CD4-positive, alpha-beta T cell treated with Interleukin-4 for 1 hour (primary cell): ENCODE results near the gene AQP1.

Source experiments
- DNase-seq, 2 donors: peaks; one replicate each; pipeline ENCODE4 v3.0.0-alpha.2; 2020 to 2022

The AQP1 gene

DNA sequence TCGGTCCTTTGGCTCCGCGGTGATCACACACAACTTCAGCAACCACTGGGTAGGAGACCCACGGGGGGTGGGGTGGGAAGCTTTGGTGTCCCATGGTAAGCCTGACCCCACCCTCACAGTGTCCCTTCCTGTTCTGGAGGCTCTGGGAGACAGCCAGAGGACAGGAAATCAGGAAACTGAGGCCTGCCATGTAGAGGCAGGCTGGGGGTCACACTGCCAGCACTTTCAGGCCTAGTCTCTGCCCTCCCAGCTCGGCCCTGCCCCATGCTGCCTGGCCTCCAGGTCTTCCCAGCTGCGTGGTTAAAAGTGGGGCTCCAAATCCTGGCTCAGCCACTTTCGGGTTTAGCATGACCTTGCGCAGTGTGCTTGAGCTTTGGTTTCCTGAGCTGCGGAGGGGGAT is 10.9 kb downstream of the AQP1 start:
- peak in 1 of 2 donors; percentile 9 for DNase-seq

DNA sequence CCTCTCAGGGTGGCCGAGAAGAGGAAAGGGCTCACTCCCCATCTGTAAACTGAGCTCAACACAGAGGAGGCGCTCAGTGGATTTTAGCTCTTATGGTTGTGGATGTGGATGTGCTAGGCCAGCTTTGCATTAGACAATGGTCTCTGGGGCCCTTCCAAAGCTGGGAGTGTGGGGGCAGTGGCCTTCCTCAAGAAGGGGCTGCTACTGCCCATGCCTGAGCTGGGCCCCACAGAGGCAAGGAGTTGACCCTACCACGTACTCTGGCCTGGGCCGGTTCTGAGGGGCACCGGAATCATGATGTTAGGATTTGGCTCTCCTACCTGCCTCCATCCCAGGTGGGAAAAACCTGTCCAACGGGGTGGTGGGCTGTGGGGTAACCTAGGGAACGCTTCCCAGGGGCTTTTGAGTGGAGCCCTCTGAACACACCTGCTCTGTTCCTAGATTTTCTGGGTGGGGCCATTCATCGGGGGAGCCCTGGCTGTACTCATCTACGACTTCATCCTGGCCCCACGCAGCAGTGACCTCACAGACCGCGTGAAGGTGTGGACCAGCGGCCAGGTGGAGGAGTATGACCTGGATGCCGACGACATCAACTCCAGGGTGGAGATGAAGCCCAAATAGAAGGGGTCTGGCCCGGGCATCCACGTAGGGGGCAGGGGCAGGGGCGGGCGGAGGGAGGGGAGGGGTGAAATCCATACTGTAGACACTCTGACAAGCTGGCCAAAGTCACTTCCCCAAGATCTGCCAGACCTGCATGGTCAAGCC is 11.5 kb downstream of the AQP1 start:
- peak in 1 of 2 donors; percentile 10 for DNase-seq

GRCh38 chr7:30923774-30924413 is 12.2 kb downstream of the AQP1 start:
- no peak for DNase-seq

- DNase-seq: peak in 1 of 2 donors; percentile 6
Measured at GRCh38 chr7:30924624-30925023, 13.0 kb downstream of the AQP1 start.

GRCh38 chr7:30925117-30925516 is 13.5 kb downstream of the AQP1 start:
- no peak for DNase-seq

DNA sequence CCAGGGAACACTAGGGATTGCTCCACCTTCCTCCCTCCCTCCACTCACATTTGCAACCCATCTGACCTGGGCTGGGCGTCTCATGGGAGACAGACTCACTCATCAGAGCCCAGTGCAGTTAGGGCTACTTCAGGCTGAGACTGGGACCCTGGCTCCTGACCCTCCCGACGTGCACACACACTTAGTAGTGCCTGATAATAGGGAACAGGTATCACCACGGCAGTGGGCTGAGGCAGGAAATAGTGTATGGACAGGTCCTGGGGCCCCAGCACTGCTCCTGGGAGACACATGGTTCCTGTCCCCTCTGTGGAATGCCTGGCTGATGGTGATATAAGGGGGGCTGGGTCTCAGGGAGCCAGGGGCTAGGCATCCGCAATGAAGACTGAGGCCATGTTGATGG is 14.3 kb downstream of the AQP1 start:
- peak in 1 of 2 donors; percentile 4 for DNase-seq

GRCh38 chr7:30926313-30926712 is 14.7 kb downstream of the AQP1 start:
- no peak for DNase-seq

DNA sequence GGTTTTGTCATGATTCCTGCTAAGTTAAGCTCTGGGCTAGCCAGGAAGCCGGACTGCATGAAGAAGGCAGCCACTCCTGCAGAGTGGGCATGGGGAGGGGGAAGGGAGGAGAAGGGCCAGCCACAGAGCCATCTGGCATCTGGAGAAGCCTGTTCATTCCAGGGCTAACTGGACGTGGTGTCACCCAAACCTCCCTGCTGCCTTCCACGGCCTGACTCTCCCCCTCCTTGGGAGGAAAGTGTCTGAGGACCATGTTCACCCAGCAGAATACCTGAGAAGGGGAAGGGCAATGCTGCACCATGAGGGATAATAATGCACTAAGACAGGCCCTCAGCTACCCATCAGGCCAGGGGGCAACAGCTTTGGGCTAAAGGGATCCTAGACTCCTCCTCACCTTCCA is 15.4 kb downstream of the AQP1 start:
- DNase-seq: peak in 1 of 2 donors; percentile 7

GRCh38 chr7:30927559-30927958 is 15.9 kb downstream of the AQP1 start:
- peak in 1 of 2 donors; percentile 3 for DNase-seq

GRCh38 chr7:30928254-30928872 is 16.7 kb downstream of the AQP1 start:
- DNase-seq: peak in 1 of 2 donors; percentile 4

DNA sequence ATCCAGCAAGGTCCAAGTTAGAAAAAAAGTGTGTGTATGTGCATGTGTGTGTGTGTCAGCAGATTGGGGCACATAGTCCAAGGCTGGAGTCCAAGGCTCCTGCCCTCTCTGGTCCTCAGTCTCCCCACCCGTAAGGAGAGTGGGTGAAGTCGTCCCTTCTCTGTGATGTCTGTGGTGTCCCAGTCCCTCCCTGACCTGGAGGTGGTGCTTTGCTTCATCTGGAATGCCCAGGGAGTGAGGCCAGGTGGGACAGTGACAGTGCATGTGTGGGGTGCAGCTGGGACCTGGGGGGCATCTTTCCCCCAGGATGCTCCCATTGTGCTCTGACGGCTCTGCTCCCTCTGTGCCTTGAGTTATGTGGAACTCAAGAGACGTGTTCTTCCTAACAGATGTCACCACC is 18.0 kb downstream of the AQP1 start:
- peak in 1 of 2 donors; percentile 5 for DNase-seq

GRCh38 chr7:30930621-30931020 is 19.0 kb downstream of the AQP1 start:
- no peak for DNase-seq

- DNase-seq: no peak
Measured at GRCh38 chr7:30931161-30931928, 19.7 kb downstream of the AQP1 start.

DNA sequence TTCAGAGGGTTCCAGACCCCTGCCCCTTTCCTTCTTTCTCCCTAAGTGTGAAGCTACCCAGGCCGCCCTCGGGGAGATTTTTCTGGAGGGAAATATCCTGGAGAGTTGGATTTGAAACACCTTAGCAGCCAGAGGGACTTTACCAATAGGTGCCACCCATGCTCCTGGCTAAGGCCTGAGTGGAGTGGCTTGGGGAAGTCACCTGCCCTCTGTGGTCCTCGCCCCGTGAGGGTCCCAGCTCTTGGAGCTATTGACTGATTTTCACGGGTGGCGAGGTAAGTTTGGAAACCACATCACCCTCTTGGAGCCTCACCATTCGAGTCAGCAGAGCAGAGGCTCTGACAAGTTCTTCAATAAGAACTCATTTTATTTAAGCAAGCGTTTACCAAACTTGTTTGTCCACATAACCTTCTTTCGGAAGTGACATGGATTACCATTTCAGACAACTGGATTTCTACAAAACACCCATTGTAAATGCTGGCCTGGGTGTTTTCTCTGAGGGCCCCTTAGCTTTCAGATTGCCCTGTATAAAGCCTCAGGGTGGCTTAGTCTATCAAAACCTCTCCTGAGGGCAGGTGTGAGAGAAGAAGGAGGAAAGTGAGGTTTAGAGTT is 20.4 kb downstream of the AQP1 start:
- DNase-seq: no peak

DNA sequence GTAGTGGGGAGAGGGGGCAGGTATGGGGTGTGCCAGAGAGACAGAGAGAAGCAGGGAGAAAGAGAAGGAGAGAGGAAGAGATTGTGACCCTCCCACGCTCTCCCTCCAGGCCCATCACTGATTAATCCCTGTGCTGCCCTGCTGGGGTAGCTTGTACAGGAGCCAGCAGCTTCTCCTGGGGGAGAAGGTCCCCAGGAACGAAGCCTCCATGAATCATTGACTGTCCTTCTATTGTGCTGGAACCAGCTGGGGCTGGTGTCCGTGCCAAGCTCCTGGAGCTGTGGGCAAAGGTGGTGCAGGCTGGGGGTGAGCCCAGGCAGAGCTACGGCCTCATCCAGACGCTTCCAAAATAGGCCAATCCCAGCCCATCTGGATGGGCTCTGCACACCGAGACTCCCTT is 20.9 kb downstream of the AQP1 start:
- DNase-seq: no peak

GRCh38 chr7:30933124-30933974 is 21.7 kb downstream of the AQP1 start:
- no peak for DNase-seq

DNA sequence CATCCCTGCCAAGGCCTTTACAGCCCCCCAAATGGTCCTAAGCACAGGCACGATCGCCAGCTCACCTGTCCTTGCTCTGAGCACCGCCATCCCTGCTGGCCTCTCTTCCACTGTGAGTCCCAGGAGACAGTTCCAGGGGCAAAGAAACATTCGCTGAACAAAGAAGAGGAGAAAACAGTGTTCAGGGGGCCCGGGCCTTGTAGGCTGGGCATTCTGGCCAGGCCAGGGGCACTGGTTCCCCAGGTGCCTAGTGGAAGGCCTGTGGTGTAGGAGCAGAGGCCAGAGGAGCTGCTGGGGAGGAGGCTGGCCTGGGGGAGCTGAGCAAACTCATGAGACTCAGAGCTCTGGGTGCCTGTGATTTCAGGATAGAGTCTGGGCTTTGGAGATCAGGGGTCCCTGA is 22.6 kb downstream of the AQP1 start:
- DNase-seq: no peak

GRCh38 chr7:30934732-30935568 is 23.3 kb downstream of the AQP1 start:
- DNase-seq: no peak

DNA sequence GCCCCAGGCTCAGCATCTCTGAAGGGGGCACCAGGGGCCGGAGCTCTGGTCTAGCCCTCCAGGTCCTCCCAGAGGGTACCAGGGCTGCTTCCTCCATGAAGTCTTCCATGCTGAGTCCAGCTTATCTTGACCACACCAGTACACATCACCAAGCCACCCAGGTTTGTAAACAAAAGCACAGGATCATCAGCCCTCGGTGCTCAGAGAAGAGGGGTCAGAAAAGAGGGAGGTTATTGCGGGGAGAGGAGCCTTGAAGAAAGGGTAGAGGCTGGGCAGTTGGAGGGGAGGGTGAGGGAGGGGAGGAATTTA is 23.9 kb downstream of the AQP1 start:
- DNase-seq: no peak

DNA sequence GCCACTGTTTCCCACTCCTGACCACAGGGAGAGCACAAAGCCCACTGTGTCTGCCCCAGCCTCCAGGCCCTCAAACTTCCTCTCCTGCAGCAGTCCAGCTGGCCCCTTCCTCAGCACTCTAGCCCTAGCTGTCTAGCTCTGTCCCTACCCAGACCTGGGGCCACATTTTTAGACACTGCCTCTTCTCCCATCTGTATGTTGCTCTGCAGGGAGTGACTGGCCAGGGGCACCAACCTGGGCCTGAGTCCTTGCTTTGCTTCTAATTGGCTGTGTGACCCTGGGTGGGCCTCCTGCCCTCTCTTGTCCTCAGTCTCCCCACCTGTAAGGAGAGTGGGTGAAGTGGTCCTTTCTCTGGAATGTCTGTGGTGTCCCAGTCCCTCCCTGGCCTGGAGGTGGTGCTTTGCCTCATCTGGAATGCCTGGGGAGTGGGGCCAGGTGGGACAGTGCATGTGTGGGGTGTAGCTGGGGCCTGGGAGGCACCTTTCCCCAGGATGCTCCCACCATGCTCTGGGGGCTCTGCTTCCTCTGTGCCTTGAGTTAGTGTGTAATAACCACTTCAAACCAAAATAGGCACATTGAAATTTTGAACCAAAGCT is 25.1 kb downstream of the AQP1 start:
- DNase-seq: no peak

GRCh38 chr7:30937416-30937815 is 25.8 kb downstream of the AQP1 start:
- no peak for DNase-seq
